Loucy (cell line): ENCODE data around the gene SPP2.

ENCODE experiments used
- H2AFZ ChIP-seq: fragments of 200-600 bp; sonication (generic); 2 replicates; pipeline ENCODE4 v1.6.0; 2016; ENCODE audit warnings: antibody characterized with exemption, mild to moderate bottlenecking, low read length, moderate library complexity
- H3F3A ChIP-seq: fragments of 200-600 bp; 2 replicates; pipeline ENCODE4 v1.6.0; 2016; ENCODE audit warnings: antibody characterized with exemption, low read depth, mild to moderate bottlenecking
- H3K27me3 ChIP-seq: fragments of 200-600 bp; sonication (generic); 2 replicates; pipeline ENCODE4 v1.6.1; 2014; ENCODE audit warnings: low read length, mild to moderate bottlenecking; ENCODE audit not compliant: insufficient read depth, poor library complexity, severe bottlenecking
- H3K36me3 ChIP-seq: fragments of 200-600 bp; sonication (generic); 2 replicates; pipeline ENCODE4 v1.6.1; 2016; ENCODE audit warnings: low read length; ENCODE audit not compliant: insufficient read depth
- H3K4me1 ChIP-seq: fragments of 200-600 bp; sonication (generic); 2 replicates; pipeline ENCODE4 v1.5.1; 2014; ENCODE audit warnings: low read length, mild to moderate bottlenecking; ENCODE audit not compliant: insufficient read depth, poor library complexity, severe bottlenecking
- H3K4me2 ChIP-seq: fragments of 200-600 bp; sonication (generic); 2 replicates; pipeline ENCODE4 v1.6.0; 2014; ENCODE audit warnings: antibody characterized with exemption, low read length, low read depth, mild to moderate bottlenecking; ENCODE audit not compliant: poor library complexity, severe bottlenecking
- H3K4me3 ChIP-seq: fragments of 200-600 bp; sonication (generic); 2 replicates; pipeline ENCODE4 v1.5.1; 2014; ENCODE audit warnings: low read length, mild to moderate bottlenecking, mixed read lengths; ENCODE audit not compliant: poor library complexity, severe bottlenecking
- H3K79me2 ChIP-seq: fragments of 200-600 bp; sonication (generic); 2 replicates; pipeline ENCODE4 v1.6.1; 2014; ENCODE audit warnings: low read length; ENCODE audit not compliant: insufficient read depth
- H3K9ac ChIP-seq: fragments of 200-600 bp; sonication (generic); 2 replicates; pipeline ENCODE4 v1.6.0; 2014; ENCODE audit warnings: mild to moderate bottlenecking, low read depth, low read length, moderate library complexity; ENCODE audit not compliant: poor library complexity, severe bottlenecking
- H3K9me2 ChIP-seq: fragments of 200-600 bp; sonication (generic); replicated peaks from 2 replicates; pipeline ENCODE4 v1.6.1; 2016; ENCODE audit warnings: low read depth, low read length, mixed read lengths
- H3K9me3 ChIP-seq: fragments of 200-600 bp; sonication (generic); 2 replicates; pipeline ENCODE4 v1.6.1; 2014; ENCODE audit warnings: mild to moderate bottlenecking, antibody characterized with exemption, low read length, low read depth; ENCODE audit not compliant: insufficient read depth
- H4K20me1 ChIP-seq: fragments of 200-600 bp; sonication (generic); 2 replicates; pipeline ENCODE4 v1.6.0; 2014; ENCODE audit warnings: antibody characterized with exemption, low read length, mild to moderate bottlenecking; ENCODE audit not compliant: insufficient read depth, poor library complexity, severe bottlenecking
- EZH2phosphoT487 ChIP-seq: fragments of 200-600 bp; IDR thresholded peaks from 2 replicates; pipeline ENCODE4 v1.6.1; 2018; ENCODE audit warnings: antibody characterized with exemption, mild to moderate bottlenecking, moderate library complexity, borderline replicate concordance
- TF ChIP-seq, protein P1 (sequence below): fragments of 200-600 bp; sonication (generic); conservative IDR thresholded peaks from 2 replicates; pipeline ENCODE4 v1.5.1; 2014; ENCODE audit warnings: mild to moderate bottlenecking, antibody characterized with exemption, low read length

The SPP2 gene

DNA sequence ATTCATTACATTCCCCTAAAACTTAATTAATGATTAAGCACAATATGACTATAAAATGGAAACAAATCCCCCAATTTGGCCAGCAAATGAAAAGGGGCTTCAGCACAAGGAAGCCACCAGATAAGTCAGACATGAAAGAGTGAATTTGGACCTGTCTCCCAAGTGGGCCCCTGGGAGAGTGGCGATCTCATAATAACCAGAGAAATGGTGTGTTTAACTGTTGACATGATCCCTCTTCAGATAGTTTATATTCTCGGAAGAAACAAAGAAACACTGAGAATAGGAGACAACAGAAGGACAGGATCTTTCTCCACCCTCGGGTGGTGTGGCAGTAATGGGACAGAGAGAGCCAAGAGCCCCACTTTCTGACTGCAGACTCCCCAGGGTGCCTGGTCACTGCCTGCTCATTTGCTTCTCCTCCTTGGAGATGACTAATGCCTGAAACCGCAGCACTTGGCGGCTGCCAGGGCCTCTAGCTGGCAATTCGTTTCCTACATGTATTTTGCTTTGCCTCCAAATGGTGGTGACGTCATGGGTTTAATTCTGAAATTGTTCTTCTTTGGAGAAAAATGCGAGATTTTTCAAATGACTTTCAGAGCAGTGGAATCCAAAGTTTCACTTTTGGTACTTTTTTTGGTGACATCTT lies 46.4 kb upstream of the SPP2 start:
- TF ChIP-seq EZH2phosphoT487 = no peak
- TF ChIP-seq, protein P1, sequence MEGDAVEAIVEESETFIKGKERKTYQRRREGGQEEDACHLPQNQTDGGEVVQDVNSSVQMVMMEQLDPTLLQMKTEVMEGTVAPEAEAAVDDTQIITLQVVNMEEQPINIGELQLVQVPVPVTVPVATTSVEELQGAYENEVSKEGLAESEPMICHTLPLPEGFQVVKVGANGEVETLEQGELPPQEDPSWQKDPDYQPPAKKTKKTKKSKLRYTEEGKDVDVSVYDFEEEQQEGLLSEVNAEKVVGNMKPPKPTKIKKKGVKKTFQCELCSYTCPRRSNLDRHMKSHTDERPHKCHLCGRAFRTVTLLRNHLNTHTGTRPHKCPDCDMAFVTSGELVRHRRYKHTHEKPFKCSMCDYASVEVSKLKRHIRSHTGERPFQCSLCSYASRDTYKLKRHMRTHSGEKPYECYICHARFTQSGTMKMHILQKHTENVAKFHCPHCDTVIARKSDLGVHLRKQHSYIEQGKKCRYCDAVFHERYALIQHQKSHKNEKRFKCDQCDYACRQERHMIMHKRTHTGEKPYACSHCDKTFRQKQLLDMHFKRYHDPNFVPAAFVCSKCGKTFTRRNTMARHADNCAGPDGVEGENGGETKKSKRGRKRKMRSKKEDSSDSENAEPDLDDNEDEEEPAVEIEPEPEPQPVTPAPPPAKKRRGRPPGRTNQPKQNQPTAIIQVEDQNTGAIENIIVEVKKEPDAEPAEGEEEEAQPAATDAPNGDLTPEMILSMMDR = no peak
- no peaks in the 10 kb centered on the region for H3K9me2 ChIP-seq
- no peak overlapping the region for H3K9ac ChIP-seq
- no peaks in the 10 kb centered on the region for H3K9me3 ChIP-seq
- no peaks in the 10 kb centered on the region for H3F3A ChIP-seq
- H4K20me1 ChIP-seq = no peaks in the 10 kb centered on the region
- H3K4me2 ChIP-seq = no peak overlapping the region
- no peaks in the 10 kb centered on the region for H3K79me2 ChIP-seq
- H3K4me3 ChIP-seq = no peak overlapping the region
- no peak overlapping the region for H2AFZ ChIP-seq
- peaks cover 5% of the 10 kb centered on the region for H3K4me1 ChIP-seq
- H3K27me3 ChIP-seq = no peaks in the 10 kb centered on the region
- H3K36me3 ChIP-seq = no peaks in the 10 kb centered on the region

- Histone ChIP-seq H3K4me3 (no peak overlapping the region), H3K9me3 (no peaks in the 10 kb centered on the region), H4K20me1 (no peaks in the 10 kb centered on the region), H2AFZ (no peak overlapping the region), H3K4me1 (peaks cover 5% of the 10 kb centered on the region), H3K4me2 (no peak overlapping the region), H3K79me2 (no peaks in the 10 kb centered on the region), H3K9me2 (no peaks in the 10 kb centered on the region), H3F3A (no peaks in the 10 kb centered on the region), H3K27me3 (no peaks in the 10 kb centered on the region), H3K36me3 (no peaks in the 10 kb centered on the region), H3K9ac (no peak overlapping the region)
- TF ChIP-seq, protein P1 = no peak
- TF ChIP-seq EZH2phosphoT487 = no peak
Measured at GRCh38 chr2:234005126-234005525, 45.4 kb upstream of the SPP2 start.

GRCh38 chr2:234006501-234006900 lies 44.0 kb upstream of the SPP2 start:
- H3K4me2 ChIP-seq = no peak overlapping the region
- H3K36me3 ChIP-seq = no peaks in the 10 kb centered on the region
- H3K27me3 ChIP-seq = no peaks in the 10 kb centered on the region
- no peaks in the 10 kb centered on the region for H3F3A ChIP-seq
- H3K9me2 ChIP-seq = no peaks in the 10 kb centered on the region
- no peak overlapping the region for H3K4me3 ChIP-seq
- TF ChIP-seq, protein P1 = no peak
- no peak for TF ChIP-seq EZH2phosphoT487
- H3K9me3 ChIP-seq = no peaks in the 10 kb centered on the region
- no peak overlapping the region for H3K9ac ChIP-seq
- H4K20me1 ChIP-seq = no peaks in the 10 kb centered on the region
- H3K79me2 ChIP-seq = no peaks in the 10 kb centered on the region
- no peaks in the 10 kb centered on the region for H3K4me1 ChIP-seq
- H2AFZ ChIP-seq = no peak overlapping the region
